Esophagus squamous epithelium (tissue), 4 donors: ENCODE measurements around the gene PRKG1.

Experiments used
- POLR2A ChIP-seq, 4 donors: fragments of 450-650 bp; IDR thresholded peaks; one replicate each; pipeline ENCODE4 v1.6.1; 2017; ENCODE audit warnings: antibody characterized with exemption in 4 of 4, mild to moderate bottlenecking in 4 of 4, moderate library complexity in 3 of 4
- TF ChIP-seq, protein P1 (sequence below), 6 experiments: fragments of 450-650 bp in 4 of 6; fragments of 200-600 bp in 2 of 6; sonication (generic) in 2 of 6; IDR thresholded peaks; one replicate each; pipeline ENCODE4 v1.5.1; 2016 to 2019; ENCODE audit warnings: antibody characterized with exemption in 6 of 6, mild to moderate bottlenecking in 4 of 6, moderate library complexity in 4 of 6

DNA sequence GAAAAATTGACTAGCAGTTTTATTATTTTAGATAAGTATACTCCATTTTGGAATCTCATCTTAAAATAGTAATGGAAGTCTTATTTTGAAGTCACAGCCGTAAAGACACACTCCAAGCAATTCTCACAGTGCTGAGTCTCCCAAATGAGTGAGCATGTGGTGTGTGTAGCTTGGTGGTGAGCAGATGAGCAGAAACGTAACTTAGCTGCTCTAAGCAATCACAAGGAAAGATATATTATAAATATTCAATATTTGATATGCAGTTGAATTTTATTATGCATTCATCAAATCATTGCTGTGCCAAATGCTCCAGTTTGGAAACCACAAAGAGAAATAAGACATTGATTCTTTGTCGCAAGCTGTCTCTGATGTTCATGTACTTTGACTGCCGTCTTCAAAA, 563.9 kb downstream of the PRKG1 start:
- TF ChIP-seq, protein P1, sequence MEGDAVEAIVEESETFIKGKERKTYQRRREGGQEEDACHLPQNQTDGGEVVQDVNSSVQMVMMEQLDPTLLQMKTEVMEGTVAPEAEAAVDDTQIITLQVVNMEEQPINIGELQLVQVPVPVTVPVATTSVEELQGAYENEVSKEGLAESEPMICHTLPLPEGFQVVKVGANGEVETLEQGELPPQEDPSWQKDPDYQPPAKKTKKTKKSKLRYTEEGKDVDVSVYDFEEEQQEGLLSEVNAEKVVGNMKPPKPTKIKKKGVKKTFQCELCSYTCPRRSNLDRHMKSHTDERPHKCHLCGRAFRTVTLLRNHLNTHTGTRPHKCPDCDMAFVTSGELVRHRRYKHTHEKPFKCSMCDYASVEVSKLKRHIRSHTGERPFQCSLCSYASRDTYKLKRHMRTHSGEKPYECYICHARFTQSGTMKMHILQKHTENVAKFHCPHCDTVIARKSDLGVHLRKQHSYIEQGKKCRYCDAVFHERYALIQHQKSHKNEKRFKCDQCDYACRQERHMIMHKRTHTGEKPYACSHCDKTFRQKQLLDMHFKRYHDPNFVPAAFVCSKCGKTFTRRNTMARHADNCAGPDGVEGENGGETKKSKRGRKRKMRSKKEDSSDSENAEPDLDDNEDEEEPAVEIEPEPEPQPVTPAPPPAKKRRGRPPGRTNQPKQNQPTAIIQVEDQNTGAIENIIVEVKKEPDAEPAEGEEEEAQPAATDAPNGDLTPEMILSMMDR (IDR thresholded peaks at IDR 0.05), result no peak
- no peak for TF ChIP-seq POLR2A (IDR thresholded peaks at IDR 0.05)
